ENCODE measurements around the gene ANXA11. TPM values are rescaled to one million over a fixed set of nuclear protein-coding genes. Genes with fewer than 3 reads are reported as not detected.
"Not testable (repeated sequence)": the region's sequence is repeated elsewhere in the genome, so short reads cannot be mapped to it uniquely, and the experiment has no call there.

The ANXA11 gene
- total RNA-seq, 1 donor from 2014 or later, result 223 TPM

- Mint-ChIP-seq H3K4me1 (peaks cover 20% of the 10 kb centered on the region), H3K4me3 (no peak overlapping the region), H3K9me3 (no peaks in the 10 kb centered on the region), H3K36me3 (ENCODE audit: low read depth) (peaks cover 45% of the 10 kb centered on the region), H3K27ac (no peak overlapping the region), H3K27me3 (no peaks in the 10 kb centered on the region)
- DNase-seq, result no peak
- intact Hi-C loops (cut with micrococcal nuclease), result no loop called here
Measured at GRCh38 chr10:80148166-80148805, 57.1 kb downstream of the ANXA11 start.

- Mint-ChIP-seq H3K27me3 (no peaks in the 10 kb centered on the region), H3K9me3 (no peaks in the 10 kb centered on the region), H3K4me3 (no peak overlapping the region), H3K27ac (no peak overlapping the region), H3K4me1 (peaks cover 18% of the 10 kb centered on the region), H3K36me3 (ENCODE audit: low read depth) (peaks cover 35% of the 10 kb centered on the region)
- no peak for DNase-seq
- intact Hi-C loops (cut with micrococcal nuclease), result no loop called here
Measured at GRCh38 chr10:80146918-80147317, 58.4 kb downstream of the ANXA11 start.

- intact Hi-C loops (cut with micrococcal nuclease); H3K9me3 Mint-ChIP-seq; H3K27me3 Mint-ChIP-seq; DNase-seq; H3K4me3 Mint-ChIP-seq; H3K27ac Mint-ChIP-seq: not testable (repeated sequence)
- Mint-ChIP-seq H3K36me3 (ENCODE audit: low read depth) (peaks cover 24% of the 10 kb centered on the region), H3K4me1 (peaks cover 18% of the 10 kb centered on the region)
Measured at GRCh38 chr10:80145406-80146308, 59.7 kb downstream of the ANXA11 start.

- intact Hi-C loops (cut with micrococcal nuclease), result no loop called here
- H3K27me3 Mint-ChIP-seq, result peaks cover 3% of the 10 kb centered on the region
- H3K9me3 Mint-ChIP-seq, result no peaks in the 10 kb centered on the region
- H3K4me1 Mint-ChIP-seq, result peaks cover 15% of the 10 kb centered on the region
- peaks cover 17% of the 10 kb centered on the region for H3K36me3 Mint-ChIP-seq (ENCODE audit: low read depth)
- peak overlapping the region; percentile 20 for H3K27ac Mint-ChIP-seq
- peak overlapping the region; percentile 80 for H3K4me3 Mint-ChIP-seq
- DNase-seq, result peak; percentile 75
Measured at GRCh38 chr10:80144696-80145131, 60.6 kb downstream of the ANXA11 start.

- Mint-ChIP-seq H3K9me3 (no peaks in the 10 kb centered on the region), H3K4me3 (peak overlapping the region; percentile 80), H3K4me1 (peaks cover 15% of the 10 kb centered on the region), H3K27me3 (peaks cover 3% of the 10 kb centered on the region), H3K36me3 (ENCODE audit: low read depth) (peaks cover 13% of the 10 kb centered on the region), H3K27ac (peak overlapping the region; percentile 20)
- intact Hi-C loops (cut with micrococcal nuclease), result no loop called here
- peak; percentile 72 for DNase-seq
Measured at GRCh38 chr10:80144067-80144695, 61.2 kb downstream of the ANXA11 start.

GRCh38 chr10:80141696-80142460 lies 63.5 kb downstream of the ANXA11 start:
- no peaks in the 10 kb centered on the region for H3K36me3 Mint-ChIP-seq (ENCODE audit: low read depth)
- intact Hi-C loops (cut with micrococcal nuclease), result no loop called here
- H3K4me1 Mint-ChIP-seq, result peaks cover 15% of the 10 kb centered on the region
- DNase-seq, result no peak
- H3K27me3 Mint-ChIP-seq, result peaks cover 3% of the 10 kb centered on the region
- H3K4me3 Mint-ChIP-seq, result no peak overlapping the region
- no peak overlapping the region for H3K27ac Mint-ChIP-seq
- H3K9me3 Mint-ChIP-seq, result no peaks in the 10 kb centered on the region

- Mint-ChIP-seq H3K27ac (no peak overlapping the region), H3K4me1 (peaks cover 11% of the 10 kb centered on the region), H3K9me3 (no peaks in the 10 kb centered on the region), H3K27me3 (peaks cover 3% of the 10 kb centered on the region), H3K4me3 (no peak overlapping the region), H3K36me3 (ENCODE audit: low read depth) (no peaks in the 10 kb centered on the region)
- no peak for DNase-seq
- intact Hi-C loops (cut with micrococcal nuclease), result no loop called here
Measured at GRCh38 chr10:80140251-80140650, 65.1 kb downstream of the ANXA11 start.

GRCh38 chr10:80139265-80139664 lies 66.1 kb downstream of the ANXA11 start:
- no peaks in the 10 kb centered on the region for H3K9me3 Mint-ChIP-seq
- peaks cover 7% of the 10 kb centered on the region for H3K27me3 Mint-ChIP-seq
- intact Hi-C loops (cut with micrococcal nuclease), result no loop called here
- H3K27ac Mint-ChIP-seq, result no peak overlapping the region
- no peaks in the 10 kb centered on the region for H3K36me3 Mint-ChIP-seq (ENCODE audit: low read depth)
- no peak for DNase-seq
- H3K4me3 Mint-ChIP-seq, result no peak overlapping the region
- H3K4me1 Mint-ChIP-seq, result peaks cover 4% of the 10 kb centered on the region

- DNase-seq, result no peak
- intact Hi-C loops (cut with micrococcal nuclease), result no loop called here
- H3K27ac Mint-ChIP-seq, result no peak overlapping the region
Measured at GRCh38 chr10:80137920-80138319, 67.4 kb downstream of the ANXA11 start.

GRCh38 chr10:80137031-80137862 lies 68.1 kb downstream of the ANXA11 start:
- H3K27me3 Mint-ChIP-seq, result peaks cover 21% of the 10 kb centered on the region
- H3K36me3 Mint-ChIP-seq (ENCODE audit: low read depth), result no peaks in the 10 kb centered on the region
- DNase-seq, result no peak
- H3K4me1 Mint-ChIP-seq, result peaks cover 3% of the 10 kb centered on the region
- intact Hi-C loops (cut with micrococcal nuclease), result no loop called here
- H3K27ac Mint-ChIP-seq, result no peak overlapping the region
- H3K4me3 Mint-ChIP-seq, result no peak overlapping the region
- H3K9me3 Mint-ChIP-seq, result no peaks in the 10 kb centered on the region

More at GRCh38 chr10:80137920-80138319, 67.4 kb downstream of the ANXA11 start:
- Mint-ChIP-seq H3K36me3 (ENCODE audit: low read depth) (no peaks in the 10 kb centered on the region), H3K4me3 (no peak overlapping the region), H3K27me3 (peaks cover 18% of the 10 kb centered on the region), H3K4me1 (peaks cover 1% of the 10 kb centered on the region), H3K9me3 (no peaks in the 10 kb centered on the region)

GRCh38 chr10:80136134-80136571 lies 69.2 kb downstream of the ANXA11 start:
- DNase-seq, result no peak
- H3K36me3 Mint-ChIP-seq (ENCODE audit: low read depth), result no peaks in the 10 kb centered on the region
- H3K4me3 Mint-ChIP-seq, result no peak overlapping the region
- no peak overlapping the region for H3K27ac Mint-ChIP-seq
- peaks cover 29% of the 10 kb centered on the region for H3K27me3 Mint-ChIP-seq
- intact Hi-C loops (cut with micrococcal nuclease), result no loop called here
- H3K4me1 Mint-ChIP-seq, result peaks cover 3% of the 10 kb centered on the region
- no peaks in the 10 kb centered on the region for H3K9me3 Mint-ChIP-seq

GRCh38 chr10:80133687-80134086 lies 71.7 kb downstream of the ANXA11 start:
- not testable (repeated sequence) for H3K4me1 Mint-ChIP-seq; H3K27ac Mint-ChIP-seq; H3K4me3 Mint-ChIP-seq; H3K36me3 Mint-ChIP-seq (ENCODE audit: low read depth); DNase-seq; H3K9me3 Mint-ChIP-seq
- intact Hi-C loops (cut with micrococcal nuclease), result loop anchor here (5.0 kb wide), 1 partner anchor 76 kb away; no protein-coding TSS in a partner anchor
- H3K27me3 Mint-ChIP-seq, result peaks cover 35% of the 10 kb centered on the region

Measured in activated CD4-positive, alpha-beta T cell treated with anti-CD3 and anti-CD28 coated beads, Interleukin-2, amount 10 ng/mL, durations not matched to agents 24 days and 14 days (primary cell).